HG02588 (cell line): ENCODE results near the gene LBP.
"Not testable (repeated sequence)": the region's sequence is repeated elsewhere in the genome, so short reads cannot be mapped to it uniquely, and the experiment has no call there.

Source experiments
- ATAC-seq: cut with Tn5 transposase; IDR thresholded peaks from one replicate; pipeline ENCODE4 v1.9.1; 2021; ENCODE audit warnings: mild to moderate bottlenecking, moderate library complexity; ENCODE audit not compliant: unreplicated experiment

The LBP gene

DNA sequence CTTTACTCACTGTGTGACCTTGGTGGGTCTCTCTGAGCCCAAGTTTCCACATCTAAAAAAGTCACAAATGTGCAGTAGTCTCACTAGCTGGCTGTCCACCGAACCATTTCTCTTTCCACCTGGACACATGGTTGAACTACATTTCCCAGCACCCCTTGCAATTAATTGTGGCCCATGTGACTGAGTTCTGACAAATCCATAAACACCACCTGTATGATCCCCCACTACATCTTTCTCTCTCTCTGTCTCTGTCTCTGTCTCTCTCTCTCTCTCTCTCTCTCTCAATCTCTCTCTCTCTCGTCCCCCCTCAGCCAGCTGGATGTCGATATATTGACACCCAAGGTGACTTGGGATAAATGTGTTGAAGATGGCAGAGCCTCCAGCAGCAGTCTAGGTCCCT, 46.1 kb downstream of the LBP start:
- no peak for ATAC-seq

DNA sequence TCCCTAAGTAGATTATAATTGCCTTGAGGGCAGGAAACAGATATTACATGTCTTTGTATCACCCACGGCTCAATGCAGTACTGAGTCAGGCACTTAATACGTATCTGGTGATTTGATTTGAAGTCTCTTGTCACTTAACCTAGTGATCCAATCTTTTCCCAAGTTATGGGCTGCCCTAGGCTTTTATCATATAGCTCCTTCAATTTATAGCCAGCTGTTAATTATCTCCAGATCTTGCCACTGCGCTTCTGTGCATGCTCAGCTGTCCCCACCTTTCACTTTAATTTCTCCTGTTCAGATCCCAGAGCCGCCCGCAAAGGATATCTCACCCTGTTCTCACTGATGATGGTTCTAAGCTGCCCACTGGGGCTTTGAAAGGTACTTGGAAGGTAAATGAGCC, 47.0 kb downstream of the LBP start:
- no peak for ATAC-seq

DNA sequence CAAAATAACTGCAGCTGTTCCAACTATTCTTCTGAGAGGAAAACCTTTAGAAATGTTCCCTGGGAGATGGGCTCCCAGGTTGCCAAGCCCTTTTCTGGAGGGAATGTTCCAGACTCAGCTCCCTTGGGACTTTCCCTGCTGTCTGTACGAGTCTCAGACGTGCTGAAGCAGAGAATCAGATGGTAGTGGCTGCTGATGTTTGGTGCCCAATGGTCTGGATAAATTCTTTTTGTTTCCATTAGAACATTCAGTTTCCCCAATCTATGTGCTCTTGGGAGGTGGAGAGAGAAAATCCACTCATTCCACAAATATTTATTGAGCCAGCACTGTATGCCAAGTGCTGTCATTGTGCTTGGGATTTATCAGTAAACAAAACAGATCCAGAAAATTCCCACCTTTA, 48.9 kb downstream of the LBP start:
- ATAC-seq = no peak

DNA sequence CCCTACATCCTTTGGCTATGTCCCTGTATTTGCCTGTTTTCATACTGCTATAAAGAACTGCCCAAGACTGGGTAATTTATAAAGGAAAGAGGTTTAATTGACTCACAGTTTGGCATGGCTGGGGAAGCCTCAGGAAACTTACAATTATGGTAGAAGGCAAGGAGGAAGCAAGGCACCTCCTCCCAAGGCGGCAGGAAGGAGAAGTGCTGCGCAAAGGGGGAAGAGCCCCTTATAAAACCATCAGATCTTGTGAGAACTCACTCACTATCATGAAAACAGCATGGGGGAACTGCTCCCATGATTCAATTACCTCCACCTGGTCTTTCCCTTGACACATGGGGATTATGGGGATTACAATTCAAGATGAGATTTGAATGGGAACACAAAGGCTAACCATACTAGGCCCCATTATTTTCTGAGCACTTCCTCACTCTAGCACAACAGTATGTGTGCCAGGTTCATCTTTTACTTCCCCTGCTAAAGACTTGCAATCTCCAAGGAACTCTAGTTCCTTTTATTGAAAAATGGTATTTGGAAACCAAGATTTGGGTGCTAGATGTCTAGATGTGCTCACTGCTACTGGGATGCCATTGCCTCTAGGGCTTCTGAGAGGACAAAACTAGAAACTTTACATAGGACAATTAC, 49.6 kb downstream of the LBP start:
- ATAC-seq = not testable (repeated sequence)

DNA sequence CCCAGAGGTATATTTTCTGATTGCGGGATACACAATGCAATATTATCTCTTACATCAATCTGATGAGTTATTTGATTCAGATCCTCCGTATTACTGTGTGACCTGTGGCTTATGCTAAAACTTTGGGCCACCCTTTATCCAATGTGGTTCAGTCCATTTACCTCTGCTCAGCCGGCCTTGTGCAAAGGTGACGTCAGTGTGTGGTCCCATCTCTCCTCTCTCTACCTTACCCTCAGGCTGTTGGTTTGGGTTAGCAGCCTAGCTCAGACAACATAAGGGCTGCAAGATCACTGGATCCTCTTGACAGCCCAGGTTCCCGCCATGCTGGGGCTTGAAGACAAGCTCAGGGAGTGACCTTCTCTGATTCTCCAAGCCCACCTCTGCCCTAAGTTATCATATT, 55.8 kb downstream of the LBP start:
- no peak for ATAC-seq

DNA sequence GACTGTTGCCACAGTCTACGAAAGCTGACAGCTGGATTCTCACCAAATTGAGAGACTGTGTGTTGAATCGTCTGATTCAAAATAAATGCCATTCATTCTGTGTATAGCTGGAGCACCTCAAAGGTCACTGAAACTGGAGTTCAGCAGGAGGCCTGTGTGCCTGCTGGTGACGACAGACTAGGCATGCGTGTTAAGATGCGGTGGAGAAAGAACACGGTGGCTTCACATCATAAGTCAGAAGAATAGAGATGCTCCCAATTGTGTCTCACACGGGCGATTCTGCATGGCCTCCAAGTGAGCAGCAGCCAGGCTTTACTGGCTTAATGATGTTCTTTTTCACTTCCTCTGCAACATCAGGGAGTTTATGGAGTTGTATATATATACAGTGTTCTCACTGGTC, 56.5 kb downstream of the LBP start:
- no peak for ATAC-seq

DNA sequence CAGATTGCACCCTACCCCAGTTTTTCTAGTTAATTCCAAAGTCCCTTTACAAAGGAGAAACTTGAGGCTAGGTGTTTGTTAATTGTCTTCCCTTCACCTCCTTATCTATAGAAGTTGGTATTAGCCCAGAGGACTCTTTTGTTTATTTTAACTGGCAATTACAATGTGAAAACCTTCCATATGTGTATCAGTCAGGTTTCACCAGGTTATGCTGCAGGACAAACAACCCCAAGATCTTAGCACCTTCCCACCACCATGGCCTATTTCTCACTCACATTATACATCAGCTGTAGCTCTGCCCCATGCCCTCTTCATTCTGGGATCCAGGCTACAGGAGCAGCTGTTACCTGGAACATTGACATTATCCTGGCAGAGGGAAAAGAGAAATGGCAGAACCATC, 57.7 kb downstream of the LBP start:
- ATAC-seq = no peak

DNA sequence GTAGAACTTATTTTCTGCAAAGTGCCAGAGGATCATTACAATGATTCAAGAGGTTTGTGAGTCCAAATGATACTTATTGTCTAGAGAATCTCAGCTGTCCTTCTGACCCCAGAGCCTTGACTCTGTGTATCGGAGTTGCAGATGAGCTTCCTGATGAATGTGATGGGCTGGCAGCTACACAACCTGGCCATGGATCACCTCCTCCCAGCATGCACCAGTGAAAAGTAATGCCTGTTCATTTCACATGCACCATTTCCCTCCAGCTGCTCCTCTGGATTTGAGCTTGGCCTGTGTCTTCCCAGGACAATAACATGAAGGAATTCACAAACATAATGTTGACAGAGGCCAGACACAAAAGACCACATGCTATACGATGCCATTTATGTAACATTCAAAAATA, 58.9 kb downstream of the LBP start:
- no peak for ATAC-seq

DNA sequence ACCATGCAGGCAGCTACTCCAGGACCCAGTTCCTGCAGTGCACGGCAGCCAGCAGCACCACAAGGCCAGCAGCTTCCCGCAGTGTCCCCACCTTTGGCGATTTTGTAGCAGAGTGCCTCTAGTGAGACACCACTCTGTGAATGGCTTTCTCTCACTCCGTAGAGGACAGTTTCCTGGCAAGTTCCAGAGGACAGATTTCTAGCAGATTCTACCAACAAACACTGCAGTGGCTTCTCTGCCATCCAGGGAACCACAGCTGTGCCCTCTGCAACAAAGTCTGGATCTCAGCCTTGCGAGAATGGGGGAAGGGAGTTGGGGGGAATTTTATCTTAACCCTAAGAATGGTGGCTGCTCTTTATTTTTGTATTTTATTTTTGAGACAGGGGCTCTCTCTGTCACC, 60.2 kb downstream of the LBP start:
- ATAC-seq = no peak

DNA sequence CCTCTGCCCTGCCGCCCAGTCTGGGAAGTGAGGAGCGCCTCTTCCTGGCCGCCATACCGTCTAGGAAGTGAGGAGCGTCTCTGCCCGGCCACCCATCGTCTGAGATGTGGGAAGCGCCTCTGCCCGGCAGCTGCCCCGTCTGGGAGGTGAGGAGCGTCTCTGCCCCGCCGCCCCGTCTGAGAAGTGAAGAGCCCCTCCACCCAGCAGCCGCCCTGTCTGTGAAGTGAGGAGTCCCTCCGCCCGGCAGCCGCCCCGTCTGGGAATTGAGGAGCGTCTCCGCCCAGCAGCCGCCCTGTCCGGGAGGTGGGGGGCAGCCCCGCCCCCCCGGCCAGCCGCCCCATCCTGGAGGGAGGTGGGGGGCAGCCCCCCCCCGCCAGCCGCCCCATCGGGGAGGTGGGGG, 61.0 kb downstream of the LBP start:
- ATAC-seq = no peak

DNA sequence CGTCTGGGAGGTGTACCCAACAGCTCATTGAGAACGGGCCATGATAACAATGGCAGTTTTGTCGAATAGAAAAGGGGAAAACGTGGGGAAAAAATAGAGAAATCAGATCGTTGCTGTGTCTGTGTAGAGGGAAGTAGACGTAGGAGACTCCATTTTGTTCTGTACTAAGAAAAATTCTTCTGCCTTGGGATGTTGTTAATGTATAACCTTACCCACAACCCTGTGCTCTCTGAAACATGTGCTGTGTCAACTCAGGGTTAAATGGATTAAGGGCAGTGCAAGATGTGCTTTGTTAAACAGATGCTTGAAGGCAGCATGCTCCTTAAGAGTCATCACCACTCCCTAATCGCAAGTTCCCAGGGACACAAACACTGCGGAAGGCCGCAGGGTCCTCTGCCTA, 61.5 kb downstream of the LBP start:
- ATAC-seq = not testable (repeated sequence)

DNA sequence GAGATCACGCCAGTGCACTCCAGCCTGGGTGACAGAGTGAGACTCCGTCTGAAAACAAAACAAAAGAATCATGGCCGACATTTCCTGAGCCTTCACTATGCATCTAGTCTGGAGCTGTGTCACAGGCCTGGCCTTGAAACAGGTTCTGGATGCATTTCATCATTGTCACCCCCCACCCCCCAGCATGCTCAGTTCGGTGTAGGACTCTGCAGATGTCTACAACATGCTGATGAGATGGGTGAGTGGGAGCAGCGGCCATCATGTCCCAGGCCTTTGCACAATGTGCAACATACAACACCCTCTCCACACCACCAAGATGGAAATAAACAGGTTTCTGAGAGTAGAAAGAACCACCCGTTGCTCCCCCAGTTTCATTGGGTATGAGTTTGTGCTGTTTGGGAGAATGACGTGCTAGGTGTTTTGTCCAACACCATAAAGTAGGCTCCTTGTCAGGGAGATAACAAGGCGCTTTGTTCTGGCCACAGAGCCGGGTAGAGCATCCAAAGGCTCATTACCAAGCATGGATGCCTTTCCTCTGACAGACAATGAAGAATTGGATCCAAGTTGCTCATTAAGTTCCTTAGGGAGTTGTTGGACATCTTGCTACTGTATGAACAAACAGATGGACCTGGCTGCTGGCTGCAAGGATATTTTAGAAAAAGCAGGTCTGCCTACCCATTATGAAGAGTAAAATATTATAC, 66.7 kb downstream of the LBP start:
- no peak for ATAC-seq

DNA sequence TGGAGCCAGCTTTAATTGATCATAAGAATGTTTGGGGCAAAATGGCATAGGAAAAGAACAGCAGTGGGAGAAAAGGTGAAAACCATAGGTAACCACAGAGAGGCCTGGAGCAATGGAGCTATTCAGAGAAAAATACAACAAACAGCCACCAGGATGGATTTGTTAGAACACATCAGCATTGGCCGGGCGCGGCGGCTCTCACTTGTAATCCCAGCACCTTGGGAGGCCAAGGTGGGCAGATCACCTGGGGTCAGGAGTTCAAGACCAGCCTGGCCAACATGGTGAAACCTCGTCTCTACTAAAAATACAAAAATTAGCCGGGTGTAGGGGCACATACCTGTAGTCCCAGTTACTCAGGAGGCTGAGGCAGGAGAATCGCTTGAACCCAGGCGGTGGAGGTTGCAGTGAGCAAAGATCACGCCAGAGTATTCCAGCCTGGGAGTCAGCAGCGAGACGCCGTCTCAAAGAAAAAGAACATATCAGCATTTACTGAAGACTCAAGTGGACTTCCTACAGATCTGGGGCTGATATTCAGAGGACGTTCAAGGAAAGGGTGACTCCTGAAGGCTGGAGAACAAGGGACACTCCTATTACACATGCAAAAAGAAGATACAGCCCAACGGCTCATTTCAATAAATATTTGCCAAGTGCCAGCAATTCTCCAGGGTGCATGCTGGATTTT, 68.6 kb downstream of the LBP start:
- ATAC-seq = no peak

DNA sequence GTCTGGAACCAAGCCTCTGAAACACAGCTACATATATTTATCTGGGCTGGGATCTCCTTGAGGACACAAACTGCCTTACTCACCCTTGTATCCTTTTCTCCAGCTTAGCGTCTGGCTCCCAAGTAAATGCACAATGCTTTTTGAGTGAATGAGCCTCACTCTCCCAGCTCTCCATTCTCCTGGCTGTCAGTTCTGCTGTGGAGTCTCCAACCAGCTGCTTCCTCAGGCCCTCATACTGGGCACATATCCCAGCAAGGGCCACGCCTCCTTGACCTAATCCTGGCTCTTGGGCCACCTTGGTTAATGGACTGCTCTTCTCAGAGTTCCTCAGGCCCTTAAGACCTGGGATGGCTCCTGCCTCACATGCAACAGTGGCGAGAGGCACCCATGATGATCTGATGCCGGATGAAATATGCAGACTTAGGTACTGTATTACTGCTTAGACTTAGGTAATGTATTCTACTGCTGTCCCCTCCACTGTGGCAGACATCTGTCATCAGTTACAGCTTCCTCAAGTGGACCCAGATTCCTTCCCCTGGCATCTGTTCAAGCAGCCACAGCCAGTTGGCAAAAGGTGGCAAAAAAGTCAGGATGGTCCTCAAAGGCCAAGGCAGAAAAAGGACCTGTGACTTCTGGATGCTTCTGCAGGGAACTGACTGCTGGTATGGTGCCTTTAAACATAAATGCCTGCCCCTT, 72.4 kb downstream of the LBP start:
- no peak for ATAC-seq

DNA sequence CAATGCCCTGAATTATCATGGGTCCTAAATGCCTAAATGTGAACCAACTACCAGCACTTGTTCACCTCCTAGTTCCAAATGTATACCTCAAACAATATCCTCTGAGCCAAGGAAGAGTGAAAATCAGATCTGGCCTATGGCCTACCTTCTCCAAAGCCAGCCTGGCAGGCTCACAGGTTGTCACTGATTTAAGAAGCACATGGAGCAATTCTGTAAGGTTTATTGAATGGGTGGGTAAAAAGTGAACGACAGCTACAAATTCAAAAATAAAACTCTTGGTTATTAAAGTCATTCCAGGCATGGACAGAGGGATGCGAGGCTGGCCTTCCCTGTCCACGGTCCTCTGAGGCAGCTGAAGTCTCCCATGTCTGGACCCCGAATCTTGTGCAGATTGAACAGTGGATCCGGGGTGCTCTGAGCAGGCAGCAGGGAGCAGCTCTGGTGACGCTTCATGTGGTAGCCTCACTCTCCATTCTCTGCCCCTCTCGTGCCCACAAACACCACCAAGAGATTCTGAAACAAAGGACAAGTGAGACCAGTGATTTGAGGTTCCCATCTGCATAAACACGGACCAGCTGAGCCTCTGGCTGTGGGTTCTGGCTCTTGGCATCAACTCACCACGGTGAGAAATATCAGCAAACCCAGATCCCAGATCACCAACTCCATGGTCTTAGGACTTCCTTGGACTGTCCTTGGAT, 74.3 kb downstream of the LBP start:
- no peak for ATAC-seq

DNA sequence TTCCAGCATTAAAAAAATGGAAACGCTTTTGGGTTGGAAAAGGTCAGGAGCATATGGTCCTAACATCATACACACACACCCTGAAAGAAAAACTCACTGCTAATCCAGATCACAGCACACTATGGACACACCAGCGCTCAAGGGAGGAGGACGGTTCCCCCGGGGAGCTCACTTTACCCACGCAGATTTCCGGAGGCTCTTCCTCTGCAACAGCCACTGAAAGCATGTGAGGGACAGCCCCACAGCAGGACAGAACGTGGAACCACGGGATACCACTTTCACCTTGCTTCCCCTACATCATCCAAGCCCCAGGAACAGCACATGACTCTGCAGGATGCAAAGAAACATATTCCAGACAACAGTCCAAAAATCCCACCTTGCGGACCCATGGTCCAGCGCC, 75.6 kb downstream of the LBP start:
- ATAC-seq = no peak

DNA sequence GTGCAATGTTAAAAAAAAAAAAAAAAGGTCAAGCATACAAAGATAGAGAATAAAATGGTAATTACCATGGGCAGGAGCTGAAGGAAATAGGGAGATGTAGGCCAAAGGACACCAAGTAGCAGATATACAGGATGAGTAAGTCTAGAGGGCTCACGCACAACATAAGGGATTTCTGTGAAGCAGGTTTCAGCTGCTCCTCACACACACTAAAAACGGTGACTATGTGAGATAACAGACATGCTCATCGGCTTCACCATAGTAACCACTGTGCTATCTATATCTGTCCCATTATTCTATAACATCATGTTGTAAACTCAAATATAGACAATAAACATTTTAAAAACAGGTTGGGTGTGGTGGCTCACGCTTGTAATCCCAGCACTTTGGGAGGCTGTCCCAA, 77.3 kb downstream of the LBP start:
- no peak for ATAC-seq

DNA sequence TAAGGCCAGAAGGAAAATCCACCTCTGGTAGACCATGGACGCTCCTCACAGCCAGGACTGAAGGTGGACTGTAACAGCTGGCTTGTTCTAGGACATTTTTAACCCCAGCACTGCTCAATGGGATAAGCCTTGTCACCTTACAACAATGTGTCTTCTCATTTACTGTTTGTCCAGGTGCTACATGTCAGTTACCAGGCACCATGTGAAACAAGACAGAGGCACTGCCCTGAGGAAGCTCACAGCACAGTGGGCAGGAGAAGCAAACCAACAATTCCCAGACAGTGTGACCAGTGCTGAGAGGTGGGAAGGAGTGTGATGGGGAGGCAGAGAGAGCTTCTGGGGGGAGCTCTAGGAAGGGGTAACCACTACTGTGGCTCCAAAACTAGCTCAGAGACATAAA, 78.1 kb downstream of the LBP start:
- ATAC-seq = no peak

DNA sequence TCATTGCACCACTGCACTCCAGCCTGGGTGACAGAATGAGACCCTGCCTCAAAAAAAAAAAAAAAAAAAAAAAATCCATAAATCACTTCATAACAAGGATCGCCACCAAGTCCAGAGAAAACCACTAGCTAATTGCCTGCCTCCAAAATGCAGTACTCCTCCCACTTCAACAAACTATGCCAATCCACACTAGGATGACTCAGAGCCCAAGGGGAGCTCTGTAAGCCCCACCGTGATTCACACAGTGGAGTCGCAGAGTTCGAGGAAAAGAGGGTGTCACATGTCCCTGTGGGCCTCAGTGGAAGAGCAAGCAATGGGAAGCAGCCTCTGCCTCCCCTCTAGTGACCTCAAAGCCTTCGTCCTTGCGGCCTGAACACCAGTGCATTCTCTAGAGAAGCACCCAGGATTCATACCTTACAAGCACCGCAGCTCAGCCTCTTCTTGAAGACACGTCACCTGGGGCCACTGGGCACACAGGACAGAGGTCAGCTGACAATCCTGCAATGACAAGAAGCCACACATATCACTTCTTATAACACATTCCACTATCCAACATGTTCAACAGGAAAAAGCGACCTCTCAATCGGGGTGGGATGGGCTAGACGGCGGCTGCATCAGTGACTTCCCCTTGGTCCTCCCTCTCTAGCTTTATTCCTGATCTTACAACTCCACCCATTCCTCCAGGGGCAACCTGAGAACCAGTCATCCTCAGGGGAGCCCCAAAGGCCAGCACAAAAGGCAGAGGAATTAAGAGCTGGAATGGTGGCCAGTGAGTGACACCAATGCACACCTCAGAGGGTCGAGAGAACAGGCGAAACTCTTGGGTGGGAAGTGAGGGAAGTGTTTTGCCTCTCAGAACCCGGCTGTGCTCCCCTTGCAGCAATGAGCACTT, 80.0 kb downstream of the LBP start:
- no peak for ATAC-seq
